ENCODE results near the gene SCN4A. TPM values are rescaled to one million over a fixed set of nuclear protein-coding genes. Genes with fewer than 3 reads are reported as not detected.

Gene SCN4A
- polyA plus RNA-seq, 4 donors: 0.38 to 0.46 TPM; not detected in 2

- 83 to 88% (median 84%) methylated on average over 21 of the region's 21 CpGs for WGBS, 3 donors
- Histone ChIP-seq H3K27ac (ENCODE audit: low read depth in 1 of 3, low read length in 2 of 3) (no peak overlapping the region), H3K4me1 (ENCODE audit: control insufficient read depth in 3 of 3, insufficient read depth in 2 of 3, low read depth in 1 of 3, low read length in 2 of 3) (peaks cover 0 to 14% (median 0%) of the 10 kb centered on the region in 3 donors), H3K27me3 (ENCODE audit: control insufficient read depth in 3 of 3, insufficient read depth in 3 of 3, low read length in 3 of 3) (peaks cover 0 to 21% (median 0%) of the 10 kb centered on the region in 3 donors), H3K4me3 (ENCODE audit: low read depth in 1 of 3, low read length in 3 of 3) (no peak overlapping the region), H3K36me3 (ENCODE audit: control insufficient read depth in 3 of 3, insufficient read depth in 2 of 3, low read depth in 1 of 3, low read length in 3 of 3) (no peaks in the 10 kb centered on the region), H3K9me3 (ENCODE audit: control insufficient read depth in 2 of 2, insufficient read depth in 1 of 2, low read depth in 1 of 2, low read length in 1 of 2) (peaks cover 0 to 4% of the 10 kb centered on the region in 2 donors)
- no peak for FAIRE-seq
- no peak for DNase-seq
Observed at GRCh38 chr17:63989622-63990345, 17.1 kb upstream of the SCN4A start.

DNA sequence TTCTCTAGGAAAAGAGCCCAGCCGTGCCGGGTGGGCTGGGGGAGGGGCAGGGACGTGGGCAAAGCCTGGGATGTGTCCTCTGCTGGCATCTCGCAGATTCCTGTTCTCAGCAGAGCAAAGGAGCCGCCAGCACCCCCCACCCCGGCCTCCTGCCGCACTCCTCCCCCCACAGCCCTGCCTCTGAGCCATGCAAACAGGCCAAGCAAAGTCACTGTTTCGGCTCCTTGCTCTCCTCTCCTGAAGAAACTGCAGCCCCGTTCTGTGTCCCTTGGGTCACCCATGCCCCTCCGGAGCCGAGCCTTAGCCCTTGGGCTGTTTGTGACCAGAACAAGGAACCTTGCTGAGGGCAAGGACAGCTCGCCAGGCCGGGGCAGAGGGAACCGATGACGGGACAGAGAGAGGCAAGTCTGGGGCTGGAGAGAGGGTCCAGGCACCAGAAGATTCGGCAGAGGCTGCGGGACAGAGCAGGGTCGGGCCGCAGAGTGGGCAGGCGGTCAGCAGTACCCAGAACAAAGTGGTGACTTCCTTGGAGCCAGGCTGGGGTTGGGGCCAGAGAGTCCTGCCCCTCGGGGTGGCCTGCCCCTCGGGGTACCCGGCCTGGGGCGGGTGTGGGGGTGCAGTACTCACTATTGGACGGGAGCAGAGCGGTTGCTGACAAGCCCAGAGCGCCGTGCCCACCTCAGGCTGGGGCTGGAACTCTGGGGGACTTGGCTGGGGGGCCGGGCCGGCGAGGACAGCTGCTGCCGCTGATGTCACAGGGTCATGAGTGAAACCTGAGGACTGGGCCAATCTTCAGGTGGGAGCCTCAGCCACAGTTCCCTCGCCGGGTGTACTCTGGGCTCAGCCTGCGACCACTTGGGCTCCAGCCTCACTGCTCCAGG is 16.3 kb upstream of the SCN4A start:
- Histone ChIP-seq H3K27me3 (ENCODE audit: control insufficient read depth in 3 of 3, insufficient read depth in 3 of 3, low read length in 3 of 3) (peaks cover 0 to 21% (median 0%) of the 10 kb centered on the region in 3 donors), H3K9me3 (ENCODE audit: control insufficient read depth in 2 of 2, insufficient read depth in 1 of 2, low read depth in 1 of 2, low read length in 1 of 2) (peaks cover 0 to 4% of the 10 kb centered on the region in 2 donors), H3K4me3 (ENCODE audit: low read depth in 1 of 3, low read length in 3 of 3) (no peak overlapping the region), H3K4me1 (ENCODE audit: control insufficient read depth in 3 of 3, insufficient read depth in 2 of 3, low read depth in 1 of 3, low read length in 2 of 3) (peaks cover 0 to 14% (median 0%) of the 10 kb centered on the region in 3 donors), H3K27ac (ENCODE audit: low read depth in 1 of 3, low read length in 2 of 3) (no peak overlapping the region), H3K36me3 (ENCODE audit: control insufficient read depth in 3 of 3, insufficient read depth in 2 of 3, low read depth in 1 of 3, low read length in 3 of 3) (no peaks in the 10 kb centered on the region)
- DNase-seq (no peak), FAIRE-seq (no peak)
- WGBS, 3 donors: 51 to 64% (median 61%) methylated on average over 32 to 35 of the region's 35 CpGs

GRCh38 chr17:63988127-63988478 is 15.4 kb upstream of the SCN4A start:
- no peak overlapping the region for H3K27ac ChIP-seq (ENCODE audit: low read depth in 1 of 3, low read length in 2 of 3)
- H3K9me3 ChIP-seq (ENCODE audit: control insufficient read depth in 2 of 2, insufficient read depth in 1 of 2, low read depth in 1 of 2, low read length in 1 of 2): peaks cover 0 to 4% of the 10 kb centered on the region in 2 donors
- no peak for FAIRE-seq
- DNase-seq: no peak
- no peak overlapping the region for H3K4me3 ChIP-seq (ENCODE audit: low read depth in 1 of 3, low read length in 3 of 3)
- no peaks in the 10 kb centered on the region for H3K36me3 ChIP-seq (ENCODE audit: control insufficient read depth in 3 of 3, insufficient read depth in 2 of 3, low read depth in 1 of 3, low read length in 3 of 3)
- peaks cover 0 to 14% (median 0%) of the 10 kb centered on the region in 3 donors for H3K4me1 ChIP-seq (ENCODE audit: control insufficient read depth in 3 of 3, insufficient read depth in 2 of 3, low read depth in 1 of 3, low read length in 2 of 3)
- H3K27me3 ChIP-seq (ENCODE audit: control insufficient read depth in 3 of 3, insufficient read depth in 3 of 3, low read length in 3 of 3): peaks cover 0 to 18% (median 0%) of the 10 kb centered on the region in 3 donors
- 74 to 89% (median 85%) methylated on average over 5 of the region's 5 CpGs for WGBS, 3 donors

DNA sequence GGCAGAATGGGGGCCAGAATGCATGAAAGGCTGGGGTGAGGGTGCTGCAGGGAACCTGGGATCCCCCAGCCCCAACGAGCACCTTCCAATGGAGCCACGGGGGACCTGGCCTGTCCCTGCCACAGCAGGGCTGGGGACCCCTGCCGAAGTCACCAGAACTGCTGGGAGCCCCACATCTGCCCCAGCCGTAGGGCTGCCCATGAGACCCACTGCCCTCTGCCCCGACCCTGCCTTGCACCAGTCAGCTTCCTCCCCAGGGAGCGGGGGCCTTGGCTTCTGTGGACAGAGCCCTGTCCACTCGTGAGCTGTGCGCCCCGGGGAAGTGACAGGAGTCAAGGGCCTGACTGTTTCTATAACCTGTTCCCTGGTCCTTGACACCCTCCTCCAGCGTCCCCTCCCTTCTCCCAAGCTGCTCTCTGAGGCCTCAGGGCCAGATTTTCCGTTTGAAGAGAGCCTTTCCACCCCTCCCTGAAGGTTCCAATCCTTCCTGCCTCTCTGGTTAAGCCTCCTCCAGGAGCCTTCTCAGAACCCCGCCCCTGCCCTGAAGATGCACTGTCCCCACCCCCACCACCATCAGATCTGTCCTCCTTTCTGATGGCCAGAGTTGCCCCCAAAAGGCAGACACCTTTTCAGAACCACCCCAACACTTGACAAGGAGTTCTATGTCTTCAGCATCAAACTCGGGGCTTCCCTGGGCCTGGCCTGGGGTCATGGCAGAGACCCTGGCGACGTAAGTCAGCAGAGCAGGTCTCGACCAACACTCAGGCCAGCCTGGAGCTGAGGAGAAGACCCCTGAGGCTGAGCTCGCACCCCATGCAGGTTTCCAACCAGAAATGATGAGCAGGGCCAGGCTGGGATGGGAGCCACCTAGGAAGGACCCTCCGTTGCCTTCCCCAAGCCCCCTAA is 14.8 kb upstream of the SCN4A start:
- peaks cover 0 to 14% (median 0%) of the 10 kb centered on the region in 3 donors for H3K4me1 ChIP-seq (ENCODE audit: control insufficient read depth in 3 of 3, insufficient read depth in 2 of 3, low read depth in 1 of 3, low read length in 2 of 3)
- H3K9me3 ChIP-seq (ENCODE audit: control insufficient read depth in 2 of 2, insufficient read depth in 1 of 2, low read depth in 1 of 2, low read length in 1 of 2): peaks cover 0 to 4% of the 10 kb centered on the region in 2 donors
- DNase-seq: no peak
- peaks cover 0 to 16% (median 0%) of the 10 kb centered on the region in 3 donors for H3K27me3 ChIP-seq (ENCODE audit: control insufficient read depth in 3 of 3, insufficient read depth in 3 of 3, low read length in 3 of 3)
- H3K4me3 ChIP-seq (ENCODE audit: low read depth in 1 of 3, low read length in 3 of 3): no peak overlapping the region
- FAIRE-seq: no peak
- no peaks in the 10 kb centered on the region for H3K36me3 ChIP-seq (ENCODE audit: control insufficient read depth in 3 of 3, insufficient read depth in 2 of 3, low read depth in 1 of 3, low read length in 3 of 3)
- WGBS, 3 donors: 70 to 80% (median 77%) methylated on average over 18 of the region's 18 CpGs
- no peak overlapping the region for H3K27ac ChIP-seq (ENCODE audit: low read depth in 1 of 3, low read length in 2 of 3)

DNA sequence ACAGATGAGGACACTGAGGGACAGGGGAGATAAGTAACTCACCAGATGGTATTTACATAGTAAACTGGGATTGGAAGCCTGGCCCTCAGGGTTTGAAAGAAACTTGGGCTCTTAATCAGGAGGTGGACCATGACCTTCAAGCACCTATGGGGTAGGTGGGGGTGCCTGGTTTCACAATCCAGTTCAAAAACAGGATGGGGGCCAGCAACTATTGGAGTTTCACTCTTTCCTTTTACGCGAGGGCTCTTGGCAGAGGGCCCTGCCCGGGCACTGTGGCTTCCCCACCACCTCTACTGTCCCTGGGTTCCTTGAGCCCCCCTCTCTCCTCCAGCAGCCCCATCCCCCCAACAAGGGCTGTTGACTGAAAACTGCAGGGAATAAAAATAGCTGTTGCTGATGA is 14.1 kb upstream of the SCN4A start:
- H3K4me3 ChIP-seq (ENCODE audit: low read depth in 1 of 3, low read length in 3 of 3): no peak overlapping the region

GRCh38 chr17:63985387-63986140 is 12.8 kb upstream of the SCN4A start:
- Histone ChIP-seq H3K4me3 (ENCODE audit: low read depth in 1 of 3, low read length in 3 of 3) (no peak overlapping the region), H3K27me3 (ENCODE audit: control insufficient read depth in 3 of 3, insufficient read depth in 3 of 3, low read length in 3 of 3) (peaks cover 0 to 3% (median 0%) of the 10 kb centered on the region in 3 donors), H3K36me3 (ENCODE audit: control insufficient read depth in 3 of 3, insufficient read depth in 2 of 3, low read depth in 1 of 3, low read length in 3 of 3) (no peaks in the 10 kb centered on the region), H3K4me1 (ENCODE audit: control insufficient read depth in 3 of 3, insufficient read depth in 2 of 3, low read depth in 1 of 3, low read length in 2 of 3) (peaks cover 0 to 12% (median 0%) of the 10 kb centered on the region in 3 donors), H3K27ac (ENCODE audit: low read depth in 1 of 3, low read length in 2 of 3) (peak overlapping the region in 2 of 3 donors; percentile 17 to 47), H3K9me3 (ENCODE audit: control insufficient read depth in 2 of 2, insufficient read depth in 1 of 2, low read depth in 1 of 2, low read length in 1 of 2) (peaks cover 0 to 13% of the 10 kb centered on the region in 2 donors)
- FAIRE-seq (no peak), DNase-seq (no peak)
- 80 to 86% (median 81%) methylated on average over 11 to 13 of the region's 13 CpGs for WGBS, 3 donors

More for the DNA sequence above, 14.1 kb upstream of the SCN4A start:
- 20 to 53% (median 22%) methylated on average over 3 of the region's 3 CpGs for WGBS, 3 donors
- Histone ChIP-seq H3K27ac (ENCODE audit: low read depth in 1 of 3, low read length in 2 of 3) (no peak overlapping the region), H3K9me3 (ENCODE audit: control insufficient read depth in 2 of 2, insufficient read depth in 1 of 2, low read depth in 1 of 2, low read length in 1 of 2) (peaks cover 0 to 8% of the 10 kb centered on the region in 2 donors), H3K4me1 (ENCODE audit: control insufficient read depth in 3 of 3, insufficient read depth in 2 of 3, low read depth in 1 of 3, low read length in 2 of 3) (peaks cover 0 to 14% (median 0%) of the 10 kb centered on the region in 3 donors), H3K27me3 (ENCODE audit: control insufficient read depth in 3 of 3, insufficient read depth in 3 of 3, low read length in 3 of 3) (peaks cover 0 to 10% (median 0%) of the 10 kb centered on the region in 3 donors), H3K36me3 (ENCODE audit: control insufficient read depth in 3 of 3, insufficient read depth in 2 of 3, low read depth in 1 of 3, low read length in 3 of 3) (no peaks in the 10 kb centered on the region)
- DNase-seq (no peak), FAIRE-seq (no peak)

DNA sequence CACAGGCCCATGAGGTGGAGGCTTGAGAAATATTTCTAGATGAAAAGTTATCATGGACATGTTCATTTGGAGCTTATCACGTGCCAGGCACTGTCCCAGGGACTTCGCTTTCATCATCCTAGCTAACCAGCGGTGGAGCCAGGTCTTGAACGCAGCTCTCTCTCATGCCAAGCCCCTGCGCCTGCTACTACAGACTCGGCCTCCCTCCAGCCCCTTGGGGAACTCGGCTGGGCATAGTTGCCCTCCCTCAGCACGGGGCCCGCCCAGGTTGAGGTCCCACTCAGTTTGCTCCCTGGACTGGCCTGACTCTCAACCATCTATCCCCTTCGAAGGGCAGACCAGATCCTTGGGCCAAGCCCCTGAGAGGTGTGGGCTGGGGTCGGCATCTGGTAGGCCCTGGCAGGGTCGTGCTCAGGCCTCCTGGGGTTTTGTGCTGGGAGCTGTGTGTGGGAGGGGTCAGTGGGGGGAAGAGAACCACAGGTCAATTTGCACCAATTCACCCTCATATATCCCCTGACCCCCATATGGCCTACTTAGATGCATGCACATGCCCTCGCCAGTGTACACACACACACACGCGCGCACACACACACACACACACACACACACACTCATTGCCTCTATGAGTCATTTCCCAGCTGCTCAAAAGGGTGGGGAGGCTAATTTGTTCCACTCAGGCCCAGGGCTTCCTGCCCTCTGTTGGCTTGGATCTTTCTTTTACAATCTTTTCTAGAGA is 12.1 kb upstream of the SCN4A start:
- Histone ChIP-seq H3K27ac (ENCODE audit: low read depth in 1 of 3, low read length in 2 of 3) (peak overlapping the region in 2 of 3 donors; percentile 17 to 59), H3K4me3 (ENCODE audit: low read depth in 1 of 3, low read length in 3 of 3) (no peak overlapping the region), H3K4me1 (ENCODE audit: control insufficient read depth in 3 of 3, insufficient read depth in 2 of 3, low read depth in 1 of 3, low read length in 2 of 3) (peaks cover 0 to 11% (median 0%) of the 10 kb centered on the region in 3 donors), H3K9me3 (ENCODE audit: control insufficient read depth in 2 of 2, insufficient read depth in 1 of 2, low read depth in 1 of 2, low read length in 1 of 2) (peaks cover 0 to 13% of the 10 kb centered on the region in 2 donors), H3K36me3 (ENCODE audit: control insufficient read depth in 3 of 3, insufficient read depth in 2 of 3, low read depth in 1 of 3, low read length in 3 of 3) (no peaks in the 10 kb centered on the region), H3K27me3 (ENCODE audit: control insufficient read depth in 3 of 3, insufficient read depth in 3 of 3, low read length in 3 of 3) (no peaks in the 10 kb centered on the region)
- peak in 1 of 2 donors; percentile 68 for DNase-seq
- no peak for FAIRE-seq
- 63 to 74% (median 74%) methylated on average over 16 of the region's 16 CpGs for WGBS, 3 donors

All from small intestine (tissue), 7 donors.